Activated CD8-positive, alpha-beta memory T cell treated with anti-CD3 and anti-CD28 coated beads for 1 hour (primary cell): Measurements from ENCODE around the gene MYO7A.

Experiments
- DNase-seq, 2 donors: peaks; one replicate each; pipeline ENCODE4 v3.0.0-alpha.2; 2020; ENCODE audit warnings: low read depth in 1 of 2; ENCODE audit errors: extremely low read depth in 1 of 2

MYO7A gene

DNA sequence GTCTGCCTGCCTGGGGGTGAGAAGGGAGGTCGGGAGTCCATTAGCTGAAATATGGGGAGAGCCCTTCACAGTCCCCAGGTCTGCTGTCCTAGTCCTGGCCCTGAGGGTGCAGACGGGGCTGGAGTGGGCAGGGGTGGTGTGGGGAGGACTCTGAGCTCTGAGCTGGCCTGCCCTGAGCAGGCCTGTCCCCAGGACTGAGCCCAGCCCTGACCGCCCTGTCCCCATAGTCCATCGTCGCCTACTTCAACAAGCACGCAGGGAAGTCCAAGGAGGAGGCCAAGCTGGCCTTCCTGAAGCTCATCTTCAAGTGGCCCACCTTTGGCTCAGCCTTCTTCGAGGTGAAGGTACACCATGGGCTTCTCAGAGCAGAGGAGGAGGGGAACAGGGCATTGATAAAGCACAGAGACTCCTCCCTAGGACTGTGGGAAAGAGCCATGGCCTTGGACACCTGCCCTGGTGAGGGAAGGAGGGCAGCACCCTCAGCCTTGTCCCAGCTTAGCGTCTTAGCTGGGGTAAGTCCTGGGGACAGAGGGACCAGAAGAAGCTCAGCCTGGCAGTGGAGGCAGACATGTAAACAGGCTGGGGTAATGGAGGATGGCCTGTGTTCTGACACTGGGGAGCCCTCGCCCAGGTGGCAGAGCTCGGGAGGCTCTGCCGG, 83.7 kb downstream of the MYO7A start:
- no peak for DNase-seq

DNA sequence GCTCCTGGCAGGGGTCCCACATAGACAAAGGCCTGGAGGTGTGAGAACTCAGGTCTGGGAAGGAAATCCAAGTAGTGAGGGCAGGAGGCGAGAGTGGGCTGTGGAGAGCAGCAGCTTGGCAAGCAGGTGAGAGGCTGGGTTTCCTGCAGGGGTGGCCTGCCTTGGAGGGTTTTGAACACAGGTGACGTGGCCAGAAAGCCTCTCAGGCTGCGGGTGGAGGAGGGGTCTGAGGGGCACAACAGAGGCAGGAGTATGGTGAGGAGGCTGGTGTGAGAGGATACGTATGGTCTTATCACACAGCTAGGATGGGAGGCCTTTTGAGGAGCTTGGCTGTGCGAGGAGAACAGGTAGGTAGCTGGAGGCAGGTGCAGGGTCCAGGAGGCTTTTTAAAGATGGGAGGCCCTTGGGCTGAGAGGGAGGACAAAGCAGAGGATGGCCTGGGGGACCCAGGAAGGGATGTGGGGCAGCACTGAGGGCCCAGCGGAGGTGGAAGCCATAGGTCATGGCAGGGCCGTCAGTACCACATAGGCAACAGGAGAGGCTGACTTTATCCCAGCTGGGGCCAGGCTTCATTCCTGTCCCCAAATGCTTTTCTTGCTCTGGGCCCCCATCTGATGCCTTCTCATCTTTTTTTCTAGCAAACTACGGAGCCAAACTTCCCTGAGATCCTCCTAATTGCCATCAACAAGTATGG, 84.4 kb downstream of the MYO7A start:
- no peak for DNase-seq

DNA sequence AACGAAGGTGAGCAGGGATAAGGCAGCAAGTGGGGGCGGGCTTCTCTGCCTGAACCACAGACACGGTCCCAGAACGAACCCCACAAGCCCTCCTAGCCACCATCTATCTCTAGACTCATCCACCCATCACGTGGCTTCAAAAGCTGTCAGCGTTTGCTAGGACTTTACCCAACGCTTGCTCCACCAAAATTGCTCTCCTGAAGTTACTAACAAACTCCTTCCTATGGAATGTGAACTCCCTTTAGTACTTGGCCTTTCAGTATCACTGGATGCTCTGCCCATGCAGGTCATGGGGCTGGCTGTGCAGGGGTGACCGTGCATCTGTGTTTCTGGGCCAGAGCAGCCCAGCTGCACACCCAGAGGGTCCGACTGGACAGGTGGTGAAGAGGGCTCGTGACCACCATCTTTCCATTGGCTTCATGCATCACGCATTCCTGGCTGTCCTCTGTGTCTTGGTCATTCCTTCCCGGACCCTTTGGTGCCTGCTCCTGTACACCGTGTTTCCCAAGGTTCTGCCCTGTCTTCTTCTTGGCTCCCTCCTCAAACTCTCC, 85.1 kb downstream of the MYO7A start:
- no peak for DNase-seq

DNA sequence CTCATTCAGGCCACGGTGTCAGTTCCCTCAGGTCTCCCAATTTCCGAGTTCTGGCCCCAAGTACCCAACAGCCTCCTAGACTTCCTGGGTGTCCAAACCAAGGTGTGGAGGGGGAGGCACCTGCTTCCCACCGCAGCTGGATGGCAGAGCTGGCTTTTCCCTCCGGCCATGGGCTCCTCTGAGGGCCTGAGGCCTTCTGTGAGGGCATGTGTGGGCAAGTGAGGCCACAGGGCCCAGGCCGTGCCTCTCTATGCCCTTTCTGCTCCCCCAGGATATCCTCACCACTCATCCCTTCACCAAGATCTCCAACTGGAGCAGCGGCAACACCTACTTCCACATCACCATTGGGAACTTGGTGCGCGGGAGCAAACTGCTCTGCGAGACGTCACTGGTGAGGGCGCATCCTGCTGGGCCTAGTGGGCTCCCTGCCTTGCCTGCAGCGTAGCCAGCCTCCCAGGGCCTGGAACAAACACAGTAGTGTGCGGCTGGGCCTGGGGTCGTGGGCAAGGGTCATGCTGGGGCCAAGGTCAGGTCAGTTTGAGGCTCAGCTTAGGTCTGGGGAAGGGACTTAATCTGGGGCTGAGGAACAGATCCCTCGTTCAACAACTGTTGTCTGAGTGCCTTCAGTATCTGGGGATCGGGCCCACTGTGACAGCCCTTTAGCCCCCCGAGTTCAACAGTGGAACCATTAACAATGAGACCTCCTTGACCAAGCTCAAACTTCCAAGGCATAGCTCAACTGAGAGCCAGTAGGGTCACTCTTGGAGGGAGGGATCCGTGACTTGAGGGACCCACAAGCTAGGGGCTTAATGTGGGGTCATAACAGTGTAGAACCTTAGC, 85.8 kb downstream of the MYO7A start:
- DNase-seq, result no peak

DNA sequence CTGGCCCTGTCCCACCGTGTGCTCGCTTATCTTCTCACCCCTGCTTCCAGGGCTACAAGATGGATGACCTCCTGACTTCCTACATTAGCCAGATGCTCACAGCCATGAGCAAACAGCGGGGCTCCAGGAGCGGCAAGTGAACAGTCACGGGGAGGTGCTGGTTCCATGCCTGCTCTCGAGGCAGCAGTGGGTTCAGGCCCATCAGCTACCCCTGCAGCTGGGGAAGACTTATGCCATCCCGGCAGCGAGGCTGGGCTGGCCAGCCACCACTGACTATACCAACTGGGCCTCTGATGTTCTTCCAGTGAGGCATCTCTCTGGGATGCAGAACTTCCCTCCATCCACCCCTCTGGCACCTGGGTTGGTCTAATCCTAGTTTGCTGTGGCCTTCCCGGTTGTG, 86.5 kb downstream of the MYO7A start:
- DNase-seq, result no peak

DNA sequence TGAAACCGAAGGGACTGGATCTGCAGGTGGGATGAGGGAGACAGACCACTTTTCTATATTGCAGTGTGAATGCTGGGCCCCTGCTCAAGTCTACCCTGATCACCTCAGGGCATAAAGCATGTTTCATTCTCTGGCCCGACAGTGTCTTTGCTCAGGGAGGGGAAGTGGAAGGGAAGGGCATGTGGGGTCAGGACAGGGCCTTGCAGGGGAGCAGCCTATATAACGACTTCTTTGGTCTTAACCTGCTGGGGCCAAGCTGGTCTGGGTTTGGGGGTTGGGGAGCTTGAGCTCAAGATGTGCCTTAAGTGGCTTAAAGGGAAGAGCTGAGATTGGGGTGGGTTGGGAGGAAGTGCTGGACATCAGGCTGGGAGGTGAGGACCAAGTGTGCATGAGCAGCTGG, 87.1 kb downstream of the MYO7A start:
- no peak for DNase-seq

DNA sequence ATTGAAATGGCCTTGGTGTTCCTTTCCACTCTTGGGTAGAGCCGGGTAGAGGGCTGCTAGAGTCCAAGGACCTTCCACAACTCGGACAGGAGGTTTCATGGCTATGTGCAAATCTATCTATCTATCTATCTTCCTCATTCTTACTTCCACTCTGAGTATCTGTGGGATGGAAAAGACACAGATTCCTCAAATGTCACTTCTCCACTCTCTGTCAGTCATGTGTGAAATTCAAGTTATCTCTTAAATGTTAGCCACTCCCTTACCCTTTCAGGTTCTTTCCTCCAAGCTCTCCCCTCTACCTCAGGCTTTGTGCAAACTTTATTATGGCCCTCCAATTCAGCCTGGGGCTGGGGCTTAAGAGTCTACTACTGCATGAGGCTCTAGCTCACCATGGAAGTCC, 89.1 kb downstream of the MYO7A start:
- DNase-seq, result no peak

DNA sequence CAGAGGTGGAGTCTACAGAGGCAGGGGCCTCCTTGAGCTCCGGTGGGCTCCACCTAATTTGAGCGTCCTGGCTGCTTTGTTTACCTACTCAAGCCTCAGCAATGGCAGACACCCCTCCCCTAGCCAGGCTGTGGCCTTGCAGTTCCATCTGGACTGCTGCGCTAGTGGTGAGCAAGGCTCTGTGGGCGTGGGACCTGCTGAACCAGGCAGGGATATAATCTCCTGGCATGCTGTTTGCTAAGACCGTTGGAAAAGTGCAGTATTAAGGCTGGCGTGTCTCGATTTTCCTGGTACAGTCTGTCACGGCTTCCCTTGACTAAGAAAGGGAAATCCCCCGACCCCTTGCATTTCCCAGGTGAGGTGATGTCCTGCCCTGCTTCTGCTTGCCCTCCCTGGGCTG, 95.8 kb downstream of the MYO7A start:
- no peak for DNase-seq

DNA sequence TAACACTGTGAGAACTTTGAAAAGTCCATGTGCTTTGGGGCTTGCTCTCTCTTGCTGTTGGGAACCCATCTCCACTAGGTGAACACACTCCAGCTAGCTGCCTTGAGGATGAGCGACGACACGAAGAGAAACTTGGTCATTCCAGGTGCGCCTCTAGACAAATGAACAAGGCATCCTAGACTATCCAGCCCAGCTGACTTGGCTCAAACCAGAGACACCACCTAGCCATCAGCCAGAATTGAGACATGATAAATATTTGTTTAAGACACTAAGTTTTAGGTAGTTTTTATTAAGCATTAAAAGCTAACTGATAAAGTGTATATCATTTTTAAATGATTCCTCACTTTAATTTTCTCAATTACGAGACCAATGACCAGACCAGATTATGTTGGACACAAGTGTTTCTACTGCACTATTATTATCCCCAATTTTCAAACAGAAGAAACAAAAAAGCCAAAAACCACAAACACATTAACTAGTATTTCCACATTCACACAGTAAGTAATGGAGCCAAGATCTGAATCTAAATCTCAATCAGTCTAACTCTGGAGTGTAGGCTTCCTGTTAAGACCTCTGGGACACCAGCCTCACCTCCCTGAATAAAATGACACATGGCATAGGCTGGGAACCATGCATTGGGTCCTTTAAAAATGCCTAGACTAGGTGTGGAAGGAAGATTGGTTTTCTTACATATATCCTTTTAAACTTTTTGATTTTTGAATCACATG, 103.0 kb downstream of the MYO7A start:
- no peak for DNase-seq

DNA sequence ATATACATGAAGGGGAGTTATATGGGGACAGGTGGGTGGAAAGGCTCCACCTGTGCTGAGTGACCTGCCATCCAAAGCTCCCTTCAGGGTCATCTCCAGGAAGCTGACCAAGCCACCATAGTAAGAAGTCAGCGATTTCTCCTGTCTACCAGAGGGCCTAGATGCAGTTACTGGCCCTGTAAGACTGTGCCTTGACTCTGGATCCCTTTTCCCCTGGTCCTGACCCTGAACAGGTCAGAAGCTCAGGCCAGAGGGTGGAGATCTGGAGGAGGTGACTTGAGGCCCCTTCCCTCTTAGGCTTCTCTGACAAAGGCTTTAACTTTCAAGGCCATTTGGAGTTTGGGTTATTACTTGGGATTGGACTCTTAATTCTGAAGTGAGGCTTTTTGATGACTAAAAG, 103.8 kb downstream of the MYO7A start:
- DNase-seq, result no peak

DNA sequence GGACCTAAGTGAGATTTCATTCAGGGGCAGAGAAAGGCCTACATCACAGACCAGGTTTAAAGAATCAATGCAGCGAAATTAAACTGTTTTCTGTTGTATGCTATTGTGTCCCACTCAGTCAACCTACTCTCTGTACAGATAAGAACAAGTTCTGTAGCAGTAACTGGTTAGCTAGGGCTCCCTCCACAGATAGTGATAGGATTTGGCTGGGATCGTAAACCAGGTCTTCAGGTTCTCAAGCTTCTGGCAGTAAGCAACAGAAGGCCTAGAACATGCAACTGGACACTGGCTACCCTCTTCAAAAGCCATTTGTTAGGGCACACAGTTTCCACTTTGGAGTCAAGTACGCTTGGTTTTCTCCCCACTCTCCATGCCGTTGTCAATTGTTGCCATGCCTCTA, 104.2 kb downstream of the MYO7A start:
- DNase-seq, result no peak

DNA sequence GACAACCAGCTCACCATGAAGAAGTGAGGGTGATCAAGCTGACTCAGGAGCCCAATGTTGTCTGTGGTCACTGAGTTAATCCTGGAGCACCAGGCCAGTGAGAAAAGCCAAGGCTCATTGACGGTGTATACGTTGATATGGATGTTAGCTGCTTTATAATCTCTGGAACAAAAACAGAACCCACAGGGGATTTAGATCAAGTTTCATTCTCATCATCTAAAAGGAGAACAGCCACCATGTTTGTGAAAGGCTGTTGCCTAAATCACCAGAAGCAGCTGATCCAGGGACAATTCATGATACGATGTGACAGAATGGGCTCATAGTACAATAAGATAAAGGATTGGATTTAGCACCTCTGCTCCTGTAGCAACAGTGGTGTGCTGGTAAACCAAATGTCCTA, 105.0 kb downstream of the MYO7A start:
- no peak for DNase-seq

DNA sequence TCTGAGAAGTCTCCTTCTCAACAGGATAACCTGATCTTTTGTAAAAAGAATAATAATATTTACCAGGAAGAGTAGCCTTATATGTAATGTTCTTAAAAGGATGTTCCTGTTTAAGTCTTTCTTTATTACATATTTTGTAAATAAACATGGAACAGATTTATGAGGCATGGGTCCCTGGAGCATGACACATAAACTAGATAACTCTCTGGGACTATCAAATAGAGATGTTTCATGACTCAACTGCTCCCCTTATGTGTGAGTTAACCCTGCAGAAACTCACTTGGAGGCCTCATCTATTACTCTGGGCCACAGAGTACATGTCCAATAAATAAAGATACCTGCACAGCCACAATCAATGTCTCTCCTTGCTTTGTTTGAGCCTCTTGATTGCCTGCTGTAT, 108.9 kb downstream of the MYO7A start:
- no peak for DNase-seq

DNA sequence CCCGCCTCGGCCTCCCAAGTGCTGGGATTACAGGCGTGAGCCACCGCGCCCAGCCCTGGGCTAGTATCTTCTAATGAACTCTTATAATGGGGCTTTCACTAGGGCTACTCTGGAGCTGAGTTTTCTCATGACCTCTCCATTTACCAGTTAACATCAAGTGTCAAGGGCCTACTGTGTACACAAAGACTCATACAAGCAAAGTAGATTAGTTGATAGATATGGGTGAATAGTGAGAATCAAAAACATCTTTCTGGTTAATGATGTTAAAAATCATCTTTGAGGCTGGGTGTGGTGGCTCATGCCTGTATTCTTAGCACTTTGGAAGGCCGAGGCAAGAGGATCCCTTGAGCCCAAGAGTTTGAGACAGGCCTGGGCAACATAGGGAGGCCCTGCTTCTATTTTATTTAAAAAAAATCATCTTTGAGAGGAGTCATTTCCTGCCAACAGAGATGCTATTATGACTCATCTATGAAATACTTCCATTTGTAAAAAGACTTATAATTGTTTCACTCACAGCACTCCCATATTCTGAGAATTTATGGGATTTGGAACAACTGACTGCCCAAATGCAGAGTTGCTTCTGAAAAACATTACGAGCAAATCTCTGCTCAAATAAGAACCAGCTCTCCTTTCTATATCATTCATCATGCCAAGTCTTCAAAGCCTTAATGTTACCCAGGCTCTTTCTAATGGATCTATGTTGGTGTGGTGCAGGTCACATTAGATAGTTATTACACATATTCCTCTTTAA, 116.4 kb downstream of the MYO7A start:
- DNase-seq, result no peak

DNA sequence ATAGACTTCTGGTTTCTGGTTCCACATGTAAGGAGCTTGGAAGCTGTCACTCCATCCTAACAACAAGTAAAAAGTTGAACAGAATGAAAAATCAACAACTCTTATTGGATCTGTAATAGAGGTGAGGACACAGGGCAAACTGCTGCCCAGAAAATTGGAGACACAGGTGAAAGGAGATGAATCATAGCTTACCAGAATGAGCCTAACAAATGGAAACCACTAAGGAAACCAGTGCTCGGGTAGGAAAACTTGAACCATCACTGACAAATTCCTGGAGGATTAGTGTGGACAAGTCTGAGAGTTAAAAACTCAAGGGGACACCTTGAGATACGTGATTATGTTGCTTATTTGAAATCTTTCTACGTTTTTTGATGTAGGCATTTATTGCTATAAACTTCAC, 121.4 kb downstream of the MYO7A start:
- no peak for DNase-seq

DNA sequence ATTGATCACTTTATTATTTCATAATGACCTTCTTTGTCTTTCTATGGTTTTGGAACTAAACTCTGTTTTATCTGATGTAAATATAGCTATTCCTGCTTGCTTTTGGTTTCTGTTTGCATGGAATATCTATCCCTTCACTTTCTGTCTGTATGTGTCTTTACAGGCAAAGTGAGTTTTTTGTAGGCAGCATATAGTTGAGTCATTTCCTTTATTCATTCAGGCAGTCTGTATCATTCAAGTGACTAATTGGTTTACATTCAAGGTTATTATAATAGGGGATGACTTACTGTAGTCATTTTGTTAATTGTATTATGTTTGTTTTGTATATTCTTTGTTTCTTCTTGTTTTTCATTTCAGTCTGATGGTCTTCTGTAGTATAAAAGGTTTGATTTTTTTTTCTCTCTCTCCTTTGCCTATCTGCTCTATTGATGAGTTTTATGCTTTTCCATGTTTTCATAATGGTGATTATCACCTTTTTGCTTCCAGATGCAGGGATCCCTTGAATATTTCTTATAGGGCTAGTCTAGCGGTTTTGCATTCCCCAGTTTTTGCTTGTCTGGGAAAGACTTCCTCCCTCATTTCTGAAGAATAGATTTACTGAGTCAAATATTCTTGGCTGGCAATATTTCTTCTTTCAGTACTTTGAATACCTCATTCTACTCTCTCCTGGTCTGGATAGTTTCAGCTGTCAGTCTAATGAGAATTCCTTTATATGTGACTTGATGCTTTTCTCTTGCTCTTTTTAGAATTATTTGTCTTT, 123.0 kb downstream of the MYO7A start:
- no peak for DNase-seq

DNA sequence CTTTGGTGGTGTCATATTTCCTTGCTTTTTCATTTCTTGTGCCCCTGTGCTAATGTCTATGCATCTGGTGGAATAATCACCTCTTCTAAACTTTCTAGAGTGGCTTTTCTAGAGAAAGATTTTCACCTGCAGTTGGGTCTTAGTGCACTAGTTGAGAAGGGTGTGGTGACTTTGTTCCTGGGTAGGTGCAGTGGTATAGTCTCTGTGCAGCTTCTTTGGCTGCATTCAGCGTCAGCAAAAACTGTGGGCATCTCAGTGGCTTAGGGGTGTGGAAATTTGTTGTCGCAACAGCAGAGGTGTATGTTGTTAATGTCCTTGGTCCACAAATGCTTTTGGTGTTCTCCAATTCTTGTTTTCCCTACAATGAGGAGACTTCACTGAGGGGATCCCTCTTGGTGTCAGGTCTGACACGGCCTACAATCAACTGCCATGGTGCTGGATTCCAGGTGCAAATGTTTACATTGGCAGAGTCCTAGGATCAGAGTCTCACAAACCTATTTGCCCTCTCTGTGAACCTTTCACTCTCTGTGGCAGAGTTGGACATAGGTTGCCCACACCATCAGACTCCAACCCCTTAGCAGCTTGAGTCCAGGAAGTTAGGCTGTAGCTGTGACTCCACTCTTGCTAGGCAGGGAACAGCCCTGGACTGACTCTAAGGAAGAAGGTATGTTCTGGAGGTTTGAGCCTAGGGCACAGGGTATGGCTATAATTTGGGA, 124.7 kb downstream of the MYO7A start:
- DNase-seq, result no peak

DNA sequence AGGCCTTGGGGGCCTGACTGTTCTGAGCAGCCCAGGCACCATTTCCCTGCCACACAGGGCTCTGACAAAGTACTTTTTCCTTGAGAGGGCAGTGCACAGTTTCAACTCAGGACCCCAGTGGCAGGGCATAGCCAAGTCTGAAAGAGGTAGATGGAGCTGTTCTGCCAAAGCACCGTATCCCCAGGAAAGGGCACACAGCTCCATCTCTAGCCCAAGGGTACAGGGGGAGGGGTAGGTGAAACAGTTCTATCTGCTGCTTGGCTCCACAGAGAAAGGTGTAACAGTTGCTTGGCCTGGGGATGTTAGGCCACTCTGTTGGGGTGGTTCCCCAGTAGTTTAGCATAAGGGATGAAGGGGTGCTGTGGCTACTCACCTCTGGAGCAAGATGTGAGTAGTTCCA, 125.6 kb downstream of the MYO7A start:
- no peak for DNase-seq

DNA sequence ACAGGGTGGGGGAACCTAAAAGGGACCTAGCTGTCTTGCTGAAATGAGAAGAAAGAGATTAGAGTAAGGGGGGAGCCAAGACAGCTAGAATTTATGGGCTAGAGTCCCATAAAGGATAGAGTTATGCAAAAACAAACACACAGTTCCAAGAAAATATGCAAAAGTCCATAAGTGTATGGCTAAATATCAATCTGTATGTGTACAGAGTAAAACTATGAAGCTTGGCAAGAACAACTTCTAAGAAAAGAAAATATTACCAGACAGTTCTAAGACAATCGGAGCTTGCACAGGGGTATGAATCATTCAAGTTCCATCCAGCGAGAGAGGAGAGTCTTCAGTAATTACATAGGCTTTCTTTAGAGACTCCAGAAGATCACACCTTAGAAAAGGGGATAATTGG, 131.6 kb downstream of the MYO7A start:
- no peak for DNase-seq
